Endothelial cell of umbilical vein (primary cell): Measurements from ENCODE around the gene UNC13D.

Experiments used
- CTCF ChIP-seq, 2 donors: IDR thresholded peaks; 1 replicate in 1 of 2; 2 replicates in 1 of 2; pipeline ENCODE4 v1.5.1; 2011; ENCODE audit warnings: low read length in 2 of 2, mild to moderate bottlenecking in 2 of 2, moderate library complexity in 2 of 2, control low read depth in 1 of 2, inconsistent platforms in 1 of 2, low read depth in 1 of 2; ENCODE audit not compliant: insufficient read depth in 1 of 2; ENCODE audit errors: extremely low read depth in 1 of 2
- EZH2 ChIP-seq: IDR thresholded peaks from 2 replicates; pipeline ENCODE4 v1.6.1; 2012; ENCODE audit warnings: borderline replicate concordance, low read depth, mild to moderate bottlenecking, moderate library complexity, low read length, inconsistent platforms; ENCODE audit not compliant: severe bottlenecking
- POLR2A ChIP-seq: IDR thresholded peaks from 2 replicates; pipeline ENCODE4 v1.6.1; 2012; ENCODE audit warnings: low read depth, mild to moderate bottlenecking, control low read depth, low read length
- POLR2AphosphoS5 ChIP-seq: IDR thresholded peaks from 2 replicates; pipeline ENCODE4 v1.6.1; 2012; ENCODE audit warnings: low read depth, mild to moderate bottlenecking, control low read depth, low read length, moderate library complexity; ENCODE audit not compliant: insufficient read depth

- TF ChIP-seq CTCF (IDR thresholded peaks at IDR 0.05; ENCODE audit: extremely low read depth in 1 of 2, insufficient read depth in 1 of 2, low read depth in 1 of 2, low read length in 2 of 2) (no peak), POLR2A (no peak), POLR2AphosphoS5 (no peak), EZH2 (no peak)
Observed at GRCh38 chr17:75829747-75830146, 14.5 kb downstream of the UNC13D start.
